Measurements from ENCODE around the gene POLR2H.

- TF ChIP-seq CTCF (IDR thresholded peaks at IDR 0.05) (no peak), POLR2AphosphoS5 (IDR thresholded peaks at IDR 0.05; ENCODE audit: low read depth, low read length) (no peak), REST (IDR thresholded peaks at IDR 0.05; ENCODE audit: insufficient read depth in 1 of 2, low read depth in 2 of 2, low read length in 1 of 2) (no peak), TCF7L2 (IDR thresholded peaks at IDR 0.05; ENCODE audit: low read depth, low read length) (no peak)
These were observed 21.0 kb downstream of the POLR2H start for GRCh38 chr3:184382326-184383032.

Data from Panc1 (cell line).